CD4-positive, alpha-beta memory T cell (primary cell): ENCODE measurements around the gene ITPR2. TPM values are rescaled to one million over a fixed set of nuclear protein-coding genes. Genes with fewer than 3 reads are reported as not detected.
"Not testable (repeated sequence)": the region's sequence is repeated elsewhere in the genome, so short reads cannot be mapped to it uniquely, and the experiment has no call there.

Experiments
- CTCF ChIA-PET: fragments of 350-600 bp; sonication (Branson Sonifier 250); formaldehyde crosslinking; loops from one replicate; lab custom pipeline; 2021; ENCODE audit warnings: inconsistent platforms; ENCODE audit not compliant: partially characterized antibody; lab: Charles Lee
- POLR2A ChIA-PET: fragments of 350-600 bp; sonication (Branson Sonifier 250); formaldehyde crosslinking; loops from one replicate; lab custom pipeline; 2021; ENCODE audit not compliant: partially characterized antibody; lab: Charles Lee
- DNase-seq, 5 donors: peaks; one replicate each; pipeline versions ENCODE4 v3.0.0 to v3.0.0-alpha.2; 2020 to 2022; ENCODE audit warnings: mixed read lengths in 1 of 5
- H3K27ac ChIP-seq: one replicate; pipeline ENCODE4 v1.7.0; 2013; ENCODE audit warnings: low read depth, low read length
- H3K27me3 ChIP-seq: 2 replicates; pipeline ENCODE4 v1.7.0; 2013; ENCODE audit warnings: mild to moderate bottlenecking, low read length, moderate library complexity; ENCODE audit not compliant: insufficient read depth
- H3K36me3 ChIP-seq: 2 replicates; pipeline ENCODE4 v1.7.0; 2013; ENCODE audit warnings: mild to moderate bottlenecking, low read length, moderate library complexity; ENCODE audit not compliant: insufficient read depth
- H3K4me1 ChIP-seq: 2 replicates; pipeline ENCODE4 v1.7.0; 2013; ENCODE audit warnings: mild to moderate bottlenecking, low read length, moderate library complexity; ENCODE audit not compliant: insufficient read depth
- H3K4me3 ChIP-seq, 2 donors: one replicate each; pipeline ENCODE4 v1.7.0; 2013; ENCODE audit warnings: low read length in 2 of 2, mild to moderate bottlenecking in 1 of 2
- H3K9me3 ChIP-seq, 2 donors: one replicate each; pipeline ENCODE4 v1.7.0; 2013; ENCODE audit warnings: low read length in 2 of 2, control low read depth in 1 of 2; ENCODE audit not compliant: control insufficient read depth in 1 of 2
- H3K27ac Mint-ChIP-seq, 7 donors: one replicate each; pipeline ENCODE4 v1.8.0; 2020 to 2021; ENCODE audit warnings: mixed read lengths in 7 of 7, mild to moderate bottlenecking in 6 of 7, inconsistent platforms in 3 of 7, moderate library complexity in 3 of 7
- H3K27me3 Mint-ChIP-seq, 2 donors: one replicate each; pipeline ENCODE4 v1.8.0; 2020 to 2021; ENCODE audit warnings: mixed read lengths in 2 of 2
- H3K36me3 Mint-ChIP-seq, 2 donors: one replicate each; pipeline ENCODE4 v1.8.0; 2020 to 2021; ENCODE audit warnings: mixed read lengths in 2 of 2, inconsistent platforms in 1 of 2, mild to moderate bottlenecking in 1 of 2
- H3K4me1 Mint-ChIP-seq, 4 donors: one replicate each; pipeline ENCODE4 v1.8.0; 2020 to 2021; ENCODE audit warnings: mixed read lengths in 4 of 4, mild to moderate bottlenecking in 1 of 4
- H3K4me3 Mint-ChIP-seq, 8 donors: one replicate each; pipeline ENCODE4 v1.8.0; 2020 to 2021; ENCODE audit warnings: mixed read lengths in 8 of 8, mild to moderate bottlenecking in 7 of 8, moderate library complexity in 6 of 8, inconsistent platforms in 3 of 8
- H3K9me3 Mint-ChIP-seq, 8 donors: one replicate each; pipeline ENCODE4 v1.8.0; 2020 to 2021; ENCODE audit warnings: mixed read lengths in 8 of 8, mild to moderate bottlenecking in 5 of 8, inconsistent platforms in 3 of 8, moderate library complexity in 1 of 8
- intact Hi-C: fragments of 100-400 bp; cut with micrococcal nuclease; formaldehyde crosslinking; loops from one replicate; pipeline ENCODE4 v1.15.1; 2023
- polyA plus RNA-seq, 2 donors: library from polyadenylated mRNA; unstranded; fragments of 300-500 nt; fragmentation: Illumina TruSeq; gene quantifications; one replicate each; pipeline ENCODE4 v1.2.3, GENCODE V29; 2021
- total RNA-seq, 2 experiments: library from RNA; stranded (reverse); gene quantifications; one replicate each; pipeline ENCODE4 v1.2.3, GENCODE V29; 2021

ITPR2 gene
- total and polyA plus RNA-seq, 4 experiments from 2014 or later = 4.7 to 55.6 (median 34.1) TPM

DNA sequence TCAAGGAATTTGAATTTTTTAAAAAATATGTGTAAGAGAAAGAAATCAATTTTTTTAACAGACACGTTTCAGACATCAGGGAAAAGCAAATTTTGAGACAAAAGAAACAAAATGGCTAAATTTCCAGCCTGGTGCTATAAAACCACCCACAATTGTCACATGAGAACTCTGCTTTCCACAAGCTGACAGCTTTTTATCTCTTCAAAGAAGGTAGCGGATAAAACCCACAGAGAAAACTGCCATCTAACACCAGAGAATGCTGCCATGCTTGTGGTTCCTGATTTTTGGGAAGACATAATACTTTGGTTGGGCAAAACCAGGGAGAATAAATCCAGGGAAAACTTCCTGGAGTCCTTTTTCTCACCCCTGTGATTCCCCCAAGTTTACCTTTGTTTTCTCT, 10.3 kb upstream of the ITPR2 start:
- no peaks in the 10 kb centered on the region for H3K27me3 ChIP-seq
- no peaks in the 10 kb centered on the region for H3K9me3 ChIP-seq
- no peaks in the 10 kb centered on the region for H3K4me1 ChIP-seq
- no peaks in the 10 kb centered on the region for H3K36me3 Mint-ChIP-seq
- no peak overlapping the region for H3K27ac ChIP-seq
- peaks cover 4 to 10% of the 10 kb centered on the region in 2 donors for H3K27me3 Mint-ChIP-seq
- ChIA-PET CTCF (interaction anchor here (1.5 to 2.1 kb wide), 2 partner anchors 10 to 171 kb away, joined by 7 to 8 read pairs; partner anchors contain the start of gene TM7SF3), POLR2A (interaction anchor here (1.1 kb wide), 1 partner anchor 10 kb away, joined by 3 read pairs; the partner anchor contains the start of gene ITPR2)
- H3K9me3 Mint-ChIP-seq = no peaks in the 10 kb centered on the region
- no peaks in the 10 kb centered on the region for H3K36me3 ChIP-seq
- no peak for DNase-seq
- H3K4me1 Mint-ChIP-seq = peaks cover 0 to 2% (median 0%) of the 10 kb centered on the region in 4 donors
- no peak overlapping the region for H3K27ac Mint-ChIP-seq
- intact Hi-C loops = no loop called here
- H3K4me3 Mint-ChIP-seq = no peak overlapping the region
- H3K4me3 ChIP-seq = no peak overlapping the region

- Mint-ChIP-seq H3K9me3 (no peaks in the 10 kb centered on the region), H3K27me3 (peaks cover 0 to 3% of the 10 kb centered on the region in 2 donors), H3K4me1 (peaks cover 0 to 2% (median 0%) of the 10 kb centered on the region in 4 donors), H3K27ac (no peak overlapping the region), H3K36me3 (no peaks in the 10 kb centered on the region), H3K4me3 (no peak overlapping the region)
- no peak overlapping the region for H3K4me3 ChIP-seq
- no peaks in the 10 kb centered on the region for H3K9me3 ChIP-seq
- no peaks in the 10 kb centered on the region for H3K27me3 ChIP-seq
- no peaks in the 10 kb centered on the region for H3K36me3 ChIP-seq
- no peak overlapping the region for H3K27ac ChIP-seq
- H3K4me1 ChIP-seq = no peaks in the 10 kb centered on the region
- CTCF ChIA-PET = interaction anchor here (1.2 kb wide), 1 partner anchor 11 kb away, joined by 3 read pairs; no protein-coding TSS in a partner anchor
- intact Hi-C loops = no loop called here
- POLR2A ChIA-PET = no interaction called here
- DNase-seq = peak in 1 of 5 donors; percentile 7
These were observed 8.1 kb upstream of the ITPR2 start for GRCh38 chr12:26841085-26841484.

DNA sequence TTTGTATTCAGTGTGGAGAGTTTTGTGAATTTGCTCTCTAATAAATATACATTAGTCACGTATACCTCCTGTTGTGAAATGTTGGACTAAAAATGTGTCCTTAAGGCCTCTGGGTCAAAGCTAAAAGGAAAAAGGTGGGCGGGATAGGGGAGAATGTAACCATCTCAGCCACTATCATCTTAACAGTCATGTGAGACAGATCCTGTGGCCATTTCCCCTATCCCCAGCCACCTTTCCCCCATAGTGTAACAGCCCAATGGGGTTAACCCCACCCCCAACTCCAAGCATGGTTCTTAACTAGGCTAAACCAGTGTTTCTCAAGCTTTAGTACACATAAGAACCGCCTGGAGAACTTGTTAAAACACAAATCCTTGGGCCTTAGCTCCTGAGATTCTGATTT, 6.5 kb upstream of the ITPR2 start:
- no peak for DNase-seq
- Mint-ChIP-seq H3K36me3 (no peaks in the 10 kb centered on the region), H3K27ac (no peak overlapping the region), H3K27me3 (no peaks in the 10 kb centered on the region), H3K4me3 (no peak overlapping the region), H3K4me1 (peaks cover 0 to 4% (median 2%) of the 10 kb centered on the region in 4 donors), H3K9me3 (no peaks in the 10 kb centered on the region)
- Histone ChIP-seq H3K36me3 (no peaks in the 10 kb centered on the region), H3K27ac (no peak overlapping the region), H3K27me3 (no peaks in the 10 kb centered on the region), H3K4me1 (no peaks in the 10 kb centered on the region), H3K9me3 (no peaks in the 10 kb centered on the region), H3K4me3 (no peak overlapping the region)
- ChIA-PET CTCF (interaction anchor here (1.1 to 1.4 kb wide), 3 partner anchors 37 to 65 kb away, joined by 3 to 4 read pairs (median 3); no protein-coding TSS in a partner anchor), POLR2A (no interaction called here)
- intact Hi-C loops = no loop called here

GRCh38 chr12:26838888-26839416, 6.0 kb upstream of the ITPR2 start:
- no peak overlapping the region for H3K4me3 ChIP-seq
- ChIA-PET POLR2A (no interaction called here), CTCF (interaction anchor here (0.7 to 1.4 kb wide), 4 partner anchors 12 to 65 kb away, joined by 3 to 4 read pairs (median 3); no protein-coding TSS in a partner anchor)
- no peaks in the 10 kb centered on the region for H3K27me3 ChIP-seq
- no peak for DNase-seq
- no peaks in the 10 kb centered on the region for H3K9me3 Mint-ChIP-seq
- no peaks in the 10 kb centered on the region for H3K36me3 ChIP-seq
- no peaks in the 10 kb centered on the region for H3K27me3 Mint-ChIP-seq
- no peak overlapping the region for H3K27ac ChIP-seq
- H3K27ac Mint-ChIP-seq = no peak overlapping the region
- intact Hi-C loops = no loop called here
- peaks cover 2% of the 10 kb centered on the region for H3K4me1 ChIP-seq
- H3K36me3 Mint-ChIP-seq = no peaks in the 10 kb centered on the region
- peaks cover 3 to 8% (median 5%) of the 10 kb centered on the region in 4 donors for H3K4me1 Mint-ChIP-seq
- H3K9me3 ChIP-seq = no peaks in the 10 kb centered on the region
- H3K4me3 Mint-ChIP-seq = no peak overlapping the region

GRCh38 chr12:26836201-26836600, 3.2 kb upstream of the ITPR2 start:
- intact Hi-C loops = no loop called here

DNA sequence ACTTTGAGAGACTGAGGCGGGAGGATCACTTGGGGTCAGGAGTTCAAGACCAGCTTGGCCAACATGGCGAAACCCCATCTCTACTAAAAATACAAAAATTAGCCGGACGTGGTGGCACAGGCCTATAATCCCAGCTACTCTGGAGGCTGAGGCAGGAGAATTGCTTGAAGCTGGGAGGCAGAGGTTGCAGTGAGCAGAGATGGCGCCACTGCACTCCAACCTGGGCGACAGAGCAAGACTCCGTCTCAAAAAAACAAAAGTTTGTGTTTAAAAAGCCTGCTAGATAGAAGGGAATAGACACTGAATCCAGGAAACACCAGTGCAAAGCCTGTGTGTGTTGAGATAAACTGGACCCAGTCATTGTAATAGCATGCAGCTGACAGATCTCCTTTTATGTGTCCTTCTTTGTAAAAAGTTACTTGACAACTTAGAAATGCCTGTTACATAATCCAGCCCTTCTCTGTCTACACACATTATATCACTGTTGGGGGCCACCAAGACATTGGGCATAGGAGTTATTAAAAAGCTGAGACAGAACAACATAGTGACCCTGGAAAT, 1.6 kb upstream of the ITPR2 start:
- H3K36me3 ChIP-seq, H3K27me3 ChIP-seq, H3K27ac ChIP-seq, H3K9me3 Mint-ChIP-seq, H3K4me3 ChIP-seq, H3K27me3 Mint-ChIP-seq, H3K36me3 Mint-ChIP-seq, H3K9me3 ChIP-seq, DNase-seq: not testable (repeated sequence)
- H3K4me1 ChIP-seq = peaks cover 18% of the 10 kb centered on the region
- ChIA-PET POLR2A (interaction anchor here (1.4 to 1.5 kb wide), 2 partner anchors 8 to 10 kb away, joined by 3 read pairs; no protein-coding TSS in a partner anchor), CTCF (interaction anchor here (1.3 to 4.8 kb wide), 7 partner anchors 8 to 181 kb away, joined by 3 to 25 read pairs (median 8); no protein-coding TSS in a partner anchor)
- Mint-ChIP-seq H3K27ac (peak overlapping the region in 3 of 7 donors; percentile 21 to 96 (median 39)), H3K4me1 (peaks cover 24 to 40% (median 30%) of the 10 kb centered on the region in 4 donors), H3K4me3 (peak overlapping the region in 4 of 8 donors; percentile 12 to 99 (median 40))
- intact Hi-C loops = loop anchor here (5.0 kb wide), 2 partner anchors 117 to 688 kb away; partner anchors contain the start of gene PPFIBP1

More at GRCh38 chr12:26836201-26836600, 3.2 kb upstream of the ITPR2 start:
- Histone ChIP-seq H3K36me3 (no peaks in the 10 kb centered on the region), H3K27ac (no peak overlapping the region), H3K9me3 (no peaks in the 10 kb centered on the region), H3K27me3 (no peaks in the 10 kb centered on the region), H3K4me1 (peaks cover 6% of the 10 kb centered on the region), H3K4me3 (no peak overlapping the region)
- H3K27me3 Mint-ChIP-seq = no peaks in the 10 kb centered on the region
- ChIA-PET POLR2A (no interaction called here), CTCF (interaction anchor here (0.9 to 1.3 kb wide), 2 partner anchors 9 to 50 kb away, joined by 3 to 4 read pairs; no protein-coding TSS in a partner anchor)
- H3K4me3 Mint-ChIP-seq = peak overlapping the region in 2 of 8 donors; percentile 4 to 53
- DNase-seq = no peak
- H3K9me3 Mint-ChIP-seq = no peaks in the 10 kb centered on the region
- peaks cover 12 to 24% (median 15%) of the 10 kb centered on the region in 4 donors for H3K4me1 Mint-ChIP-seq
- H3K36me3 Mint-ChIP-seq = peaks cover 0 to 8% of the 10 kb centered on the region in 2 donors
- H3K27ac Mint-ChIP-seq = peak overlapping the region in 1 of 7 donors; percentile 1
